GM23338 (cell line): ENCODE data around the gene C6orf120. TPM values are rescaled to one million over a fixed set of nuclear protein-coding genes. Genes with fewer than 3 reads are reported as not detected.

ENCODE experiments used
- ATAC-seq: fragments of 200-7000 bp; cut with Tn5 transposase; 3 replicates; pipeline ENCODE4 v1.9.1; 2020
- DNase-seq: peaks from one replicate; pipeline ENCODE4 v3.0.0-alpha.2; 2015; ENCODE audit warnings: low spot score
- H2AFZ ChIP-seq: fragments of 200-600 bp; sonication (generic); 2 replicates; pipeline ENCODE4 v1.8.0; 2016; ENCODE audit warnings: antibody characterized with exemption, mild to moderate bottlenecking, moderate library complexity
- H3F3A ChIP-seq: fragments of 200-600 bp; sonication (generic); replicated peaks from 2 replicates; pipeline ENCODE4 v1.8.0; 2017; ENCODE audit warnings: antibody characterized with exemption, mixed run types, low read depth
- H3K27ac ChIP-seq: fragments of 200-600 bp; sonication (generic); 2 replicates; pipeline ENCODE4 v1.6.1; 2016; ENCODE audit warnings: low read depth
- H3K27me3 ChIP-seq: fragments of 200-600 bp; sonication (generic); 2 replicates; pipeline ENCODE4 v1.8.0; 2016; ENCODE audit warnings: mild to moderate bottlenecking, mixed run types, moderate library complexity; ENCODE audit not compliant: insufficient read depth
- H3K36me3 ChIP-seq: fragments of 200-600 bp; sonication (generic); 2 replicates; pipeline ENCODE4 v1.8.0; 2016; ENCODE audit warnings: mild to moderate bottlenecking; ENCODE audit not compliant: insufficient read depth
- H3K4me1 ChIP-seq: fragments of 200-600 bp; sonication (generic); 2 replicates; pipeline ENCODE4 v1.8.0; 2016; ENCODE audit warnings: mild to moderate bottlenecking, moderate library complexity; ENCODE audit not compliant: insufficient read depth
- H3K4me2 ChIP-seq: fragments of 200-600 bp; sonication (generic); 2 replicates; pipeline ENCODE4 v1.7.1; 2017; ENCODE audit warnings: mixed run types
- H3K4me3 ChIP-seq: fragments of 200-600 bp; sonication (generic); 2 replicates; pipeline ENCODE4 v1.6.1; 2016; ENCODE audit warnings: mixed run types
- H3K79me2 ChIP-seq: fragments of 200-600 bp; sonication (generic); replicated peaks from 2 replicates; pipeline ENCODE4 v1.8.0; 2017; ENCODE audit warnings: mild to moderate bottlenecking; ENCODE audit not compliant: insufficient read depth
- H3K9me2 ChIP-seq: fragments of 200-600 bp; sonication (generic); 2 replicates; pipeline ENCODE4 v1.8.0; 2017; ENCODE audit not compliant: insufficient read depth
- H4K20me1 ChIP-seq: fragments of 200-600 bp; sonication (generic); replicated peaks from 2 replicates; pipeline ENCODE4 v1.8.0; 2017; ENCODE audit warnings: mild to moderate bottlenecking; ENCODE audit not compliant: insufficient read depth
- H3K27ac Mint-ChIP-seq: 2 replicates; pipeline ENCODE4 v1.8.0; 2020; ENCODE audit warnings: inconsistent platforms, mild to moderate bottlenecking, moderate library complexity, mixed read lengths
- H3K27me3 Mint-ChIP-seq: 3 replicates; pipeline ENCODE4 v1.8.0; 2022; ENCODE audit warnings: low read depth, mild to moderate bottlenecking, moderate library complexity, mixed read lengths, inconsistent platforms; ENCODE audit not compliant: insufficient read depth, poor library complexity
- H3K36me3 Mint-ChIP-seq: 3 replicates; pipeline ENCODE4 v1.8.0; 2021; ENCODE audit warnings: low read depth, mild to moderate bottlenecking, inconsistent platforms, moderate library complexity, mixed read lengths
- H3K4me1 Mint-ChIP-seq: 3 replicates; pipeline ENCODE4 v1.8.0; 2020; ENCODE audit warnings: mild to moderate bottlenecking, inconsistent platforms, mixed read lengths
- H3K4me3 Mint-ChIP-seq: 3 replicates; pipeline ENCODE4 v1.8.0; 2021; ENCODE audit warnings: moderate library complexity, mild to moderate bottlenecking, inconsistent platforms, mixed read lengths
- H3K9me3 Mint-ChIP-seq: 3 replicates; pipeline ENCODE4 v1.8.0; 2020; ENCODE audit warnings: moderate library complexity, mild to moderate bottlenecking, inconsistent platforms, mixed read lengths
- CREB1 ChIP-seq: fragments of 250-450 bp; sonication (Bioruptor Pico); IDR thresholded peaks from 2 replicates; pipeline ENCODE4 v1.5.0; 2020; ENCODE audit warnings: low read depth, mild to moderate bottlenecking, moderate library complexity
- EZH2 ChIP-seq: fragments of 200-600 bp; sonication (generic); IDR thresholded peaks from one replicate; pipeline ENCODE4 v1.8.0; 2017; ENCODE audit warnings: antibody characterized with exemption, mild to moderate bottlenecking, low read depth; ENCODE audit not compliant: unreplicated experiment
- EZH2phosphoT487 ChIP-seq: fragments of 200-600 bp; sonication (generic); IDR thresholded peaks from one replicate; pipeline ENCODE4 v1.8.1; 2018; ENCODE audit warnings: antibody characterized with exemption; ENCODE audit not compliant: unreplicated experiment
- JUNB ChIP-seq: IDR thresholded peaks from one replicate; pipeline ENCODE4 v1.6.1; 2016; ENCODE audit warnings: antibody characterized with exemption; ENCODE audit not compliant: unreplicated experiment
- NANOG ChIP-seq: IDR thresholded peaks from 2 replicates; pipeline ENCODE4 v1.6.1; 2016; ENCODE audit warnings: antibody characterized with exemption, borderline replicate concordance
- POLR2AphosphoS5 ChIP-seq: IDR thresholded peaks from 2 replicates; pipeline ENCODE4 v1.6.1; 2016; ENCODE audit warnings: antibody characterized with exemption, low read depth
- STAT1 ChIP-seq: IDR thresholded peaks from one replicate; pipeline ENCODE4 v1.6.1; 2016; ENCODE audit warnings: antibody characterized with exemption; ENCODE audit not compliant: unreplicated experiment
- ZNF114 ChIP-seq: fragments of 250-450 bp; sonication (Bioruptor Pico); IDR thresholded peaks from 2 replicates; pipeline ENCODE4 v1.5.0; 2020; ENCODE audit warnings: mild to moderate bottlenecking, moderate library complexity
- ZNF331 ChIP-seq: fragments of 250-450 bp; sonication (Bioruptor Pico); IDR thresholded peaks from 2 replicates; pipeline ENCODE4 v1.5.0; 2020; ENCODE audit warnings: low read depth, mild to moderate bottlenecking, moderate library complexity
- polyA plus RNA-seq: library from polyadenylated mRNA; unstranded; fragments of >200 nt; fragmentation: Nextera tagmentation; extraction: Ambion mirVana; gene quantifications from 2 replicates; pipeline ENCODE4 v1.2.1, GENCODE V29; 2016
- total RNA-seq: library from RNA; depleted of rRNA; stranded (reverse); fragments of >200 nt; shearing (Covaris generic); gene quantifications from 2 replicates; pipeline ENCODE4 v1.2.3, GENCODE V29; 2014
- TF ChIP-seq, protein P1 (sequence below): IDR thresholded peaks from one replicate; pipeline ENCODE4 v1.6.1; 2018; ENCODE audit warnings: antibody characterized with exemption; ENCODE audit not compliant: unreplicated experiment
- TF ChIP-seq, protein P2 (sequence below): fragments of 250-450 bp; sonication (Bioruptor Pico); IDR thresholded peaks from 2 replicates; pipeline ENCODE4 v1.5.0; 2020; ENCODE audit warnings: mild to moderate bottlenecking, moderate library complexity
- TF ChIP-seq, protein P3 (sequence below): IDR thresholded peaks from 2 replicates; pipeline ENCODE4 v1.6.1; 2016; ENCODE audit warnings: antibody characterized with exemption
- TF ChIP-seq, protein P4 (sequence below), 2 experiments: fragments of 200-600 bp in 1 of 2; sonication (generic) in 1 of 2; conservative IDR thresholded peaks; 2 replicates each; pipeline versions ENCODE4 v1.5.1 to v1.6.1; 2016 to 2017; ENCODE audit warnings: antibody characterized with exemption in 2 of 2, low read depth in 2 of 2, mild to moderate bottlenecking in 2 of 2, moderate library complexity in 1 of 2

C6orf120 gene
- total and polyA plus RNA-seq, 2 experiments from 2014 or later = 18.8 to 57.3 TPM

DNA sequence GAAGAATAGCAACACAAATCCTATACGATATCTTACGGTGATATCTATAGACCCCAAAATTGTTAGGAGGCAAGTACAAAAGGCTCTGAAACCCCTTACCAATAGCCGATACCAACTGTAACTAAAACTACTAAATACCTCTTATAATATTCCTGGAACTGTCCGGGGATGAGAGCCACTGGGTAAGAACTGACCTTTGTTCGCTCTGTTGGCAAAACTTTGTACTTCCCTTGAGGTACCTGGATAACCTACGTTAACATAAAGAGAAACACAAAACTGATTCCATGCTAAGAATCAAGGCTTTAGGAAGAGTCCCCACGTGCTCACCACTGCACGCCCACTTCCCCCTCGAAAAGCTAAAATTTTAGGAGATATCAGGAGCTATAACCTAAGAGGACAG, 12.7 kb downstream of the C6orf120 start:
- Histone ChIP-seq H4K20me1 (0 out of 2 replicates have a peak, but pooled peaks cover 7% of the 10 kb centered on the region), H2AFZ (no peak overlapping the region), H3F3A (no peaks in the 10 kb centered on the region), H3K79me2 (peaks cover 26% of the 10 kb centered on the region), H3K27me3 (no peaks in the 10 kb centered on the region), H3K4me2 (no peak overlapping the region), H3K36me3 (peaks cover 40% of the 10 kb centered on the region; the same call in 1 of the 2 replicates), H3K27ac (no peak overlapping the region), H3K4me3 (no peak overlapping the region), H3K4me1 (no peaks in the 10 kb centered on the region), H3K9me2 (no peaks in the 10 kb centered on the region)
- H3K27ac Mint-ChIP-seq = no peak overlapping the region
- H3K4me1 Mint-ChIP-seq = no peaks in the 10 kb centered on the region
- ATAC-seq = no peak
- H3K9me3 Mint-ChIP-seq = no peaks in the 10 kb centered on the region
- no peak for DNase-seq
- peaks cover 64% of the 10 kb centered on the region for H3K36me3 Mint-ChIP-seq
- no peak for TF ChIP-seq STAT1
- TF ChIP-seq ZNF114 = no peak
- TF ChIP-seq, protein P1, sequence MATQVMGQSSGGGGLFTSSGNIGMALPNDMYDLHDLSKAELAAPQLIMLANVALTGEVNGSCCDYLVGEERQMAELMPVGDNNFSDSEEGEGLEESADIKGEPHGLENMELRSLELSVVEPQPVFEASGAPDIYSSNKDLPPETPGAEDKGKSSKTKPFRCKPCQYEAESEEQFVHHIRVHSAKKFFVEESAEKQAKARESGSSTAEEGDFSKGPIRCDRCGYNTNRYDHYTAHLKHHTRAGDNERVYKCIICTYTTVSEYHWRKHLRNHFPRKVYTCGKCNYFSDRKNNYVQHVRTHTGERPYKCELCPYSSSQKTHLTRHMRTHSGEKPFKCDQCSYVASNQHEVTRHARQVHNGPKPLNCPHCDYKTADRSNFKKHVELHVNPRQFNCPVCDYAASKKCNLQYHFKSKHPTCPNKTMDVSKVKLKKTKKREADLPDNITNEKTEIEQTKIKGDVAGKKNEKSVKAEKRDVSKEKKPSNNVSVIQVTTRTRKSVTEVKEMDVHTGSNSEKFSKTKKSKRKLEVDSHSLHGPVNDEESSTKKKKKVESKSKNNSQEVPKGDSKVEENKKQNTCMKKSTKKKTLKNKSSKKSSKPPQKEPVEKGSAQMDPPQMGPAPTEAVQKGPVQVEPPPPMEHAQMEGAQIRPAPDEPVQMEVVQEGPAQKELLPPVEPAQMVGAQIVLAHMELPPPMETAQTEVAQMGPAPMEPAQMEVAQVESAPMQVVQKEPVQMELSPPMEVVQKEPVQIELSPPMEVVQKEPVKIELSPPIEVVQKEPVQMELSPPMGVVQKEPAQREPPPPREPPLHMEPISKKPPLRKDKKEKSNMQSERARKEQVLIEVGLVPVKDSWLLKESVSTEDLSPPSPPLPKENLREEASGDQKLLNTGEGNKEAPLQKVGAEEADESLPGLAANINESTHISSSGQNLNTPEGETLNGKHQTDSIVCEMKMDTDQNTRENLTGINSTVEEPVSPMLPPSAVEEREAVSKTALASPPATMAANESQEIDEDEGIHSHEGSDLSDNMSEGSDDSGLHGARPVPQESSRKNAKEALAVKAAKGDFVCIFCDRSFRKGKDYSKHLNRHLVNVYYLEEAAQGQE = no peak
- TF ChIP-seq, protein P2, sequence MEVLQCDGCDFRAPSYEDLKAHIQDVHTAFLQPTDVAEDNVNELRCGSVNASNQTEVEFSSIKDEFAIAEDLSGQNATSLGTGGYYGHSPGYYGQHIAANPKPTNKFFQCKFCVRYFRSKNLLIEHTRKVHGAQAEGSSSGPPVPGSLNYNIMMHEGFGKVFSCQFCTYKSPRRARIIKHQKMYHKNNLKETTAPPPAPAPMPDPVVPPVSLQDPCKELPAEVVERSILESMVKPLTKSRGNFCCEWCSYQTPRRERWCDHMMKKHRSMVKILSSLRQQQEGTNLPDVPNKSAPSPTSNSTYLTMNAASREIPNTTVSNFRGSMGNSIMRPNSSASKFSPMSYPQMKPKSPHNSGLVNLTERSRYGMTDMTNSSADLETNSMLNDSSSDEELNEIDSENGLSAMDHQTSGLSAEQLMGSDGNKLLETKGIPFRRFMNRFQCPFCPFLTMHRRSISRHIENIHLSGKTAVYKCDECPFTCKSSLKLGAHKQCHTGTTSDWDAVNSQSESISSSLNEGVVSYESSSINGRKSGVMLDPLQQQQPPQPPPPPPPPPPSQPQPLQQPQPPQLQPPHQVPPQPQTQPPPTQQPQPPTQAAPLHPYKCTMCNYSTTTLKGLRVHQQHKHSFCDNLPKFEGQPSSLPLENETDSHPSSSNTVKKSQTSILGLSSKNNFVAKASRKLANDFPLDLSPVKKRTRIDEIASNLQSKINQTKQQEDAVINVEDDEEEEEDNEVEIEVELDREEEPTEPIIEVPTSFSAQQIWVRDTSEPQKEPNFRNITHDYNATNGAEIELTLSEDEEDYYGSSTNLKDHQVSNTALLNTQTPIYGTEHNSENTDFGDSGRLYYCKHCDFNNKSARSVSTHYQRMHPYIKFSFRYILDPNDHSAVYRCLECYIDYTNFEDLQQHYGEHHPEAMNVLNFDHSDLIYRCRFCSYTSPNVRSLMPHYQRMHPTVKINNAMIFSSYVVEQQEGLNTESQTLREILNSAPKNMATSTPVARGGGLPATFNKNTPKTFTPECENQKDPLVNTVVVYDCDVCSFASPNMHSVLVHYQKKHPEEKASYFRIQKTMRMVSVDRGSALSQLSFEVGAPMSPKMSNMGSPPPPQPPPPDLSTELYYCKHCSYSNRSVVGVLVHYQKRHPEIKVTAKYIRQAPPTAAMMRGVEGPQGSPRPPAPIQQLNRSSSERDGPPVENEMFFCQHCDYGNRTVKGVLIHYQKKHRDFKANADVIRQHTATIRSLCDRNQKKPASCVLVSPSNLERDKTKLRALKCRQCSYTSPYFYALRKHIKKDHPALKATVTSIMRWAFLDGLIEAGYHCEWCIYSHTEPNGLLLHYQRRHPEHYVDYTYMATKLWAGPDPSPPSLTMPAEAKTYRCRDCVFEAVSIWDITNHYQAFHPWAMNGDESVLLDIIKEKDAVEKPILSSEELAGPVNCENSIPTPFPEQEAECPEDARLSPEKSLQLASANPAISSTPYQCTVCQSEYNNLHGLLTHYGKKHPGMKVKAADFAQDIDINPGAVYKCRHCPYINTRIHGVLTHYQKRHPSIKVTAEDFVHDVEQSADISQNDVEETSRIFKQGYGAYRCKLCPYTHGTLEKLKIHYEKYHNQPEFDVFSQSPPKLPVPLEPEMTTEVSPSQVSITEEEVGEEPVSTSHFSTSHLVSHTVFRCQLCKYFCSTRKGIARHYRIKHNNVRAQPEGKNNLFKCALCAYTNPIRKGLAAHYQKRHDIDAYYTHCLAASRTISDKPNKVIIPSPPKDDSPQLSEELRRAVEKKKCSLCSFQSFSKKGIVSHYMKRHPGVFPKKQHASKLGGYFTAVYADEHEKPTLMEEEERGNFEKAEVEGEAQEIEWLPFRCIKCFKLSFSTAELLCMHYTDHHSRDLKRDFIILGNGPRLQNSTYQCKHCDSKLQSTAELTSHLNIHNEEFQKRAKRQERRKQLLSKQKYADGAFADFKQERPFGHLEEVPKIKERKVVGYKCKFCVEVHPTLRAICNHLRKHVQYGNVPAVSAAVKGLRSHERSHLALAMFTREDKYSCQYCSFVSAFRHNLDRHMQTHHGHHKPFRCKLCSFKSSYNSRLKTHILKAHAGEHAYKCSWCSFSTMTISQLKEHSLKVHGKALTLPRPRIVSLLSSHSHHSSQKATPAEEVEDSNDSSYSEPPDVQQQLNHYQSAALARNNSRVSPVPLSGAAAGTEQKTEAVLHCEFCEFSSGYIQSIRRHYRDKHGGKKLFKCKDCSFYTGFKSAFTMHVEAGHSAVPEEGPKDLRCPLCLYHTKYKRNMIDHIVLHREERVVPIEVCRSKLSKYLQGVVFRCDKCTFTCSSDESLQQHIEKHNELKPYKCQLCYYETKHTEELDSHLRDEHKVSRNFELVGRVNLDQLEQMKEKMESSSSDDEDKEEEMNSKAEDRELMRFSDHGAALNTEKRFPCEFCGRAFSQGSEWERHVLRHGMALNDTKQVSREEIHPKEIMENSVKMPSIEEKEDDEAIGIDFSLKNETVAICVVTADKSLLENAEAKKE (CRISPR knock-in tag) = no peak
- TF ChIP-seq, protein P3, sequence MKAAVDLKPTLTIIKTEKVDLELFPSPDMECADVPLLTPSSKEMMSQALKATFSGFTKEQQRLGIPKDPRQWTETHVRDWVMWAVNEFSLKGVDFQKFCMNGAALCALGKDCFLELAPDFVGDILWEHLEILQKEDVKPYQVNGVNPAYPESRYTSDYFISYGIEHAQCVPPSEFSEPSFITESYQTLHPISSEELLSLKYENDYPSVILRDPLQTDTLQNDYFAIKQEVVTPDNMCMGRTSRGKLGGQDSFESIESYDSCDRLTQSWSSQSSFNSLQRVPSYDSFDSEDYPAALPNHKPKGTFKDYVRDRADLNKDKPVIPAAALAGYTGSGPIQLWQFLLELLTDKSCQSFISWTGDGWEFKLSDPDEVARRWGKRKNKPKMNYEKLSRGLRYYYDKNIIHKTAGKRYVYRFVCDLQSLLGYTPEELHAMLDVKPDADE = no peak
- TF ChIP-seq EZH2 = no peak
- no peak for TF ChIP-seq EZH2phosphoT487
- no peak for TF ChIP-seq POLR2AphosphoS5
- TF ChIP-seq JUNB = no peak
- no peak for TF ChIP-seq NANOG
- TF ChIP-seq, protein P4, sequence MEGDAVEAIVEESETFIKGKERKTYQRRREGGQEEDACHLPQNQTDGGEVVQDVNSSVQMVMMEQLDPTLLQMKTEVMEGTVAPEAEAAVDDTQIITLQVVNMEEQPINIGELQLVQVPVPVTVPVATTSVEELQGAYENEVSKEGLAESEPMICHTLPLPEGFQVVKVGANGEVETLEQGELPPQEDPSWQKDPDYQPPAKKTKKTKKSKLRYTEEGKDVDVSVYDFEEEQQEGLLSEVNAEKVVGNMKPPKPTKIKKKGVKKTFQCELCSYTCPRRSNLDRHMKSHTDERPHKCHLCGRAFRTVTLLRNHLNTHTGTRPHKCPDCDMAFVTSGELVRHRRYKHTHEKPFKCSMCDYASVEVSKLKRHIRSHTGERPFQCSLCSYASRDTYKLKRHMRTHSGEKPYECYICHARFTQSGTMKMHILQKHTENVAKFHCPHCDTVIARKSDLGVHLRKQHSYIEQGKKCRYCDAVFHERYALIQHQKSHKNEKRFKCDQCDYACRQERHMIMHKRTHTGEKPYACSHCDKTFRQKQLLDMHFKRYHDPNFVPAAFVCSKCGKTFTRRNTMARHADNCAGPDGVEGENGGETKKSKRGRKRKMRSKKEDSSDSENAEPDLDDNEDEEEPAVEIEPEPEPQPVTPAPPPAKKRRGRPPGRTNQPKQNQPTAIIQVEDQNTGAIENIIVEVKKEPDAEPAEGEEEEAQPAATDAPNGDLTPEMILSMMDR (conservative IDR thresholded peaks at IDR 0.05; ENCODE audit: low read depth in 2 of 2) = no peak
- TF ChIP-seq ZNF331 (CRISPR knock-in tag) = no peak
- no peak for TF ChIP-seq CREB1
- H3K4me3 Mint-ChIP-seq = no peak overlapping the region
- H3K27me3 Mint-ChIP-seq = peaks cover under 1% of the 10 kb centered on the region
